ENCODE measurements around the gene CAMKV.

The CAMKV gene

DNA sequence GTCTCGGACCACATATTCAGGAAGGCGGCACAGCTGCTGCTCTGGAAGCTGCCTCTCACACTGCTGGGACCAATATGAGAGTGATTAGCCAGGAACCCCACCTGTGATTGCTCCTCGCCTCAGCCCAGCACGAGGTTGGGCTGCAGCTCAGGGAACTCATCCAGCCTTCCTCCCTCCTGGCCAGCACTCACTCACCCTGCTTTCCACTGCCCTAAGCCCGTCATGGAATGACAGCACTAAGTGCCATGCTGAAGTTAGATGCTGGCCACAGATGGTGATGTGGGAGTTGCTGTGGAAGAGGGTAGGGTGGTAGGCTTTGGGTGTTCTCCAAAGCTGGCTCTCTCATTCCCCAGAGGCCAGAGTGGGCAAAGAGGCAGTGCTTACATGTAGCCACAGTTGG is 26.6 kb upstream of the CAMKV start:
- DNase-seq (ENCODE audit: low read depth), result no peak

DNA sequence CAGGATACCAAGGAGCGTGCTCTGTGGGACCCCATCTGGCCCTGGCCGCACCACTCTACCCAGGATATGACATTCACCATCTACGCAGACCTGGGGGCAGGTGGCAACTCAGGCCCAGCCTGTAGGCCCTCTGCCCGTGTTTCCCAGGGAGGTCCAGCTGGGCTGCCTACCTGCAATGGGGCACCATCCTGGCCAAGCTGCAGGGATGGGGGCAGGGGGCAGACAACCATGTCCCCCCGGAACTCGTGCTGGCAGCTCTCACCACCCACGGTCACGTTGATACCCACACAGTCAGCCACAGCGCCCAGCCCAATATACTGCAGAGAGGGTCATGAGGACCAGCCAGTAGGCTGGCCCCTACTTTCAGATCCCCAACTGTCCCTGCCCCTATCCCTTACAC is 26.1 kb upstream of the CAMKV start:
- DNase-seq (ENCODE audit: low read depth), result no peak

DNA sequence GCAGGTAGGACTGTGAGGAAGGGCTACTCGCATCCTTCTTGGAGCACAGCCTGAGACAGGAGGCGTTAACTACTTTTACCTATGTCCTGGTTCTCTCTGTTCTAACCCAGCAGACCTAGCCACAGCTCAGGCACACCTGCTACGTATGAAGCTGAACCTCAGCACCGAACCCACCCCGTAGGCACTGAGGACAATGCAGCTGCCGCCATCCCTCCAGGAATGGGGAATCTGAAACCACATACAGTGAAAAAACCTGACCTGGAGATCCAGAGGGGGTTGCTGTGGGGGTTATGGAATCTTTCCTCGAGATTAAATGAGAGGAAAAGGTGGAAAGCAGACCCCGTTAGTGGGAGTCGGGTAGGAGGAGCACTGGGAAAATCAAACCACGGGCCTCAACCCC is 19.6 kb upstream of the CAMKV start:
- no peak for DNase-seq (ENCODE audit: low read depth)

DNA sequence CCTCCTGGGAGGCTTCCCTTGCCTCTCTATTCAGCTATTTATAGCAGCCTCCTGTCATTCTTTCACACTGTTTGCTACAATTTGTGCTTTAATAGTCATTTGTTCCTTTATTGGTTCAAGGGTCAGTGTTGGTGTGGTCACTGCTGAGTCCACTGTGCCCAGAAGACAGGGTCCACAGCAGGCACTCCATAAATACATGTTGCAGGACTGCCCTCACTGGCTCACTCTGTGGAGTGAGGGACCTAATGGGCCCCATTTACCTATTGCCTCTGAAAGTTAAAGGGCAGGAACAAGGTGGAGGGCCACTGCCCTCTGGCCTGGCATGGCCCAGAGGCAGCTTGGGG is 17.2 kb upstream of the CAMKV start:
- DNase-seq (ENCODE audit: low read depth), result no peak

DNA sequence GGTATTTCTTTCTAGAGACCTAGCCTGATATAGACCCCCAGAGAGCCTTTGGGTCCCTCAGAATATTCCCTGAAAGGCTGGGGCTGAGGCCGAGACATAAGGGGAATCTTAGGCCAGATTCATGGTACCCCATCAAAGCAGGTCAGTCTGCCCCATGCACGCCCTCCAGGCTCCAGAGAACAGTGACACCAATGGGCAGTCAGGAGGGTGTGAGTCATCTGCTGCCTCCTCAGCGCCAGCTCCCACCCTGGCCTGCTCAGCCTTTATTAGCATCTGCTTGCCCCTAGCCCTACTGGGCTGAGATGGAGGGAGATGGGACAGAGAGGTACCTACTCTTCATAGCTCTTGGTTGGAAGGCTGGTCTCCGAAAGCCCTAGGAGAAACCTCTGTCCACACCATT is 14.3 kb upstream of the CAMKV start:
- no peak for DNase-seq (ENCODE audit: low read depth)

DNA sequence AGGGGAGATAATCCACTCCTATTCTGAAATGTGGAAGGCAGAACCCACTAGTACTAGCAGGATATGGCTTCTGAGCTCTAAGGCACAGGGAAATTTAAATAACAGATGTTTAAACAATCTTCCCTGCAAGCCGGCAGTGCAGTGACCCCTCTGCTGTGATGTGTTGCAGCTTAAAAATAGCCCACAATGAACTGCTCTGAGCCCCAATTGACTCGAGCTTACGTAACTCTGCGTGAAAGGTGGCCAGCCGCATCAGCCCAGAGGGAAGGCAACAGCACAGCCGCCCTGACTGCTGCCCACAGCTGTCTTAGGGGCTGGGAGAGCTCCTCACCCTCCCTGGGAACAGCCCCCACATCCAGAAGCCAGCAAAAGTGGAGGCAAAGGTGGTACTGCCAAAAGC is 12.5 kb upstream of the CAMKV start:
- no peak for DNase-seq (ENCODE audit: low read depth)

DNA sequence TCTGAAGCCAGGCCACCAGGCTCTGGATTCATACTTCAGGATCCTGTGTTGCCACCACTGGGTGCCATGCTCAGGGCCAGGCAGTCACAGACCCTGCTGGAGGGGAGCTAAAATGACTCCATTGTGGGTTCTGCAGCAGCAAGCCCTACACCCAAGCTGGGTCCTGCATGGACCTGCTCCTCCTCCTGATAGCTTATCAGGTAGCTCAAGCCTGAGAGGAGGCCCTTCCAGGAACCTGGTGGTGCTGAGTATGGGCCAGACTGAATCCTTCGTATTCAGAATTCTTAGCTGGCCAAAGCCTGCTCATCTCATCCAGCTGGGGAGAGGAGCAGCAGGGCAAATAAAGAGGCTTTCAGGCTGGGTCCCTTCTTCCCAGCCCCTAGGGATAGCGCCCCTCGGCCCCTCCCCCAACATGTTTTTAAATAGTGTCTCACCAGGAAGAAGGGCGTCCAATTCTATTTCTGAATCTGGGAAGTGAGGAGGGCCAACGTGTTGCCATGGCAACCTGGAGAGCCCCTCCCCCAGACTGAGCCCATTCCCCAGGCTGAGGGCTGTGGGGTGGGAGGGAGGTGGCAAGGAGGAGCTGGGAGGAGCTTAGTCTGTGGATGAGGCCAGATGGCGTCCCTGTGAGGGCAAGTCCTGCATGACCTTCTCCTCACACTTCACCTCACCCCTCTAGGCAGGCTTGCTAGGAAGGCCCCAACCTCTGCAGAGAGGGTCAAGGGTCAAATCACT is 11.0 kb upstream of the CAMKV start:
- no peak for DNase-seq (ENCODE audit: low read depth)

DNA sequence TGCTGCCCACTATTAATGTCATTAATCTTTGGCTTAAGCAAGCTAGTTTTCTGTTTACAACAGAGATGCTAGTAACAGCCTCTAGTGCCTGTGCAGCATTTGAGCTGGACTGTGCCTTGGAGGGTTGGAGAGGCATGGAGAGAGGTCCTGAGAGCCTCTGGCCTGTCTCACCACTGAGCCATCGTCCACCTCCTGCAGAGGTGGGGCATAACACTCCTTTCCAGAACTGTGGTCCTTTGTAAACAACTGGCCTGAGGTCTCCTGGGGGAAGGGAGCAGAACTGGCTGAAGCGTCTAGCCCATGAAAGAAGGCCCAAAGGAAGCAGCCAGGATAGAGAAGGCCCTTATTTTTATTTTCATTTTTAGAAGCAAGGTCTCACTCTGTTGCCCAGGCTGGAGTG is 10.0 kb upstream of the CAMKV start:
- DNase-seq (ENCODE audit: low read depth), result no peak

DNA sequence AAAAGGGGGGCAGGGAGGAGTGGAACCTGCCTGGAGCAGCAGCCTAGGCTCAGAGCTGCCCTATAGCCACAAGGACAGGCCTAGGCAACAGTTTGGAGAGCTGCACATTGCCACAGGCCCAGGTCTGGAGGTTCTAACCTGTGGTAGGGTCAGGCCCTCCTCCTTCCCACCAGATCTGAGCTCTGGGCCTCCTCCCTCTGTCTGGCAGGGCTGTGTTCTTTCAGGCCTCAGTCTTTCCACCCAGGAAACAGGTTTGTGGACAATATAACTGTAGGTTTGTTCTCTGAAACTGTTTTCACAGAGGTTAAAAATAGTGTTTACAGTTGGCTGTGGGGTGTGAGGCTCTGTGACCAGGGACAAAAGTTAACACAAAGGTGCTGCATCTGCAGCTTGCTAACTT is 9.0 kb upstream of the CAMKV start:
- no peak for DNase-seq (ENCODE audit: low read depth)

DNA sequence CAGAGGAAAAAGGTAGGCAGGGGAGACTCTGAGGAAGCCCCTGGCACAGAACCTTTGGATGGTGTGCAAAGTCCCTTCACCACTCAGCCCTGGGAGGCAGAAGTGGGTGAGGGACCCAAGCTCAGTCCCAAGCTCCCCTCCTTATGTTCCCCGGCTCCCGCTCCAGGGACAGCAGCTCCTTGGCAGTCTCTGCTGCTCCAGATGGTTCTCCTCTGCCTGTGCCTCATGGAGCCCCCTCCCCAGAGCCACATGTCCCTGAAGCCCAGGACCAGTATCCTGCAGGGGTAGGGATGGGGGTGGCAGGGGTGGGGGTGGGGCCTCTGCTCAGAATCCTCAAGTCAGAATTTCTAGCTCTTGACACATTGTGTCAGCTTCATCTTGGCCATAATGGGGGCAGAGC is 8.0 kb upstream of the CAMKV start:
- DNase-seq (ENCODE audit: low read depth), result no peak

DNA sequence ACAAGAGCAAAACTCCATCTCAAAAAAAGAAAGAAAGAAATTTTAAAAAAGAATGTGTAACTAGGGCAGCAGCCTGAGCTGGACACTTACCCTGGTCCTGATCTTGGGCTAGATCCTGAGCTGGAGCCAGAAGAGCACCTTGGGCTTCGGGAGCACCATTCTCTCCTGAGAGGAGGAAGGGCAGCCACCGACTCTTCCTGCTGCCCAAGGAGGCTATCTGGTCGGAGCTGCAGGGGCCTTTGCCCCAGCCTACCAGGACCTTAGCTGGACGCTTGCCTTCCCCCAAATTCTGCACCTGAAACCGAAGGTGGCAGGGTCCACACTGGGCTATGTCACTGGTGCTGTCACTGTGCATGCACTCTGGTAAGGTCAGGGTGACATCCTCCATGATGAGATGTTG is 6.9 kb upstream of the CAMKV start:
- no peak for DNase-seq (ENCODE audit: low read depth)

DNA sequence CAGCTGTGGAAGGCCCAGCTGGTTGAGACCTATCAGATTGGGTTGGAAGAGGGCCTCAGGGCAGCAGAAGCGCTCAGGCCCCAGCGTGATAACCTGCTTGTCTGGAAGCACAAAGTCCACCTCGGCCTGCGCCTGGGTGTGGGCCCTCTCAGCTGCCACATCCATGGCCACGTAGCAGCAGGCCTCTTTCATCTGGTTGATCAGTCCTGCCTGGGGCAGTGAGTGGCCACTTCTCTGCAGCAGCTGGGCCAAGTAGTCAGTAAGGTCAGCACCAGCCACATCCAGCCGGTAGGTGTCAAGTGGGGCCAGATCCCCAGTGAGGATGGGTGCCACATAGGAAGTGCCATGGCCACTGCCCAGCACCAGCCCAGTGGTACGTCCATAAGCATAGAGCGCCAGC is 3.9 kb upstream of the CAMKV start:
- no peak for DNase-seq (ENCODE audit: low read depth)

DNA sequence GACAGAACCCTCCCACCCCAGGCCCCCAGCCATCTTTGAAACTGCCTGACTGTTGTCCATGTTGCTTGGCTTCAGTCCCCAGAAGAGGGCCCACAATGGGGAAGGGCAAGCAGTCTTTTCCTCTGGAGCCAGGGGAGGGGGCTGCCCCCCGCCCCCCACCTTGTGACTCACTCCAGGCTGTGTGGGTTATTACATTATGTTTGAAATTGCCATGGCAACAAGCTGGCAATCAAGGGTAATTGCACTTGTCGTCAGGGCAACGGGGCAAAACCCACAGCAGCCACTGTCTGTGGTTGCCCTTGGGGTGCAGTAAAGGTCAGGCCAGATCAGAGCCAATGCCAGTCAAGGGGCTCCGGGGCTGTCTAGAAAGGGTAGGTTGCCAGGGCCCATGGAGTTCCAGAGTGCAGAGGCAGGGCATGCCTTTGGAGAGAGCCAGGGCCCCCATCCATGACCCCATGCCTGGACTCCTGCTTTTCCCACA is 3.1 kb upstream of the CAMKV start:
- no peak for DNase-seq (ENCODE audit: low read depth)

DNA sequence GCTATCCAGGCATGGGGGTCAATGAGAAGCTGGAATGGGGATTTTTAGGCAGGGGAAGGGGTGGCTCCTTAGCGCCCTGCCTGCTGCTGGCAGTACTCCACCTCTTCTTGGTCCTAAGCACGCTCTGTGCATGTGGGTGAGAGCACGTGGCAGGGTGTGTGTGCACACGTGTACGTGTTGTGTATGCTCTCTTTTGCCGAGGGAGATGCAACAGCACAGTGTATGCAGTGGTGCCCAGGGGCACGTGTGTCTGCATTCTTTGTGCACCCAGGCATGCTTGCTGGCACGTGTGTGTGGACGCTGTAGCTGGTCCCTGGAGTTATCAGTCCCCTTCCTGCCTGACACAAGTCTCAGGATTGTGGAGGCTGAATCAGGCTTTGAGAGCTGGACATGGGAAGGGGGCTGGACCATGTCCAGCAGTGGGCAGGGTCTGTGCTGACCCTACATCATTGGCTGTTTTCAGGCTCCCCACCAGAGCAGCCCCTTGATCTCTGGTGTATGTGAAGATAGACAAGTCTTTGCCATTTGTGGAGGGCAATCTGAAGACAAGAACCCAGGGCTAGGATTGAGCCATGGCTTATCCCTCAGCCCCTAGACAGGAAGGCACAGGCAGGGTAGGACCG is 1.9 kb upstream of the CAMKV start:
- DNase-seq (ENCODE audit: low read depth), result no peak

DNA sequence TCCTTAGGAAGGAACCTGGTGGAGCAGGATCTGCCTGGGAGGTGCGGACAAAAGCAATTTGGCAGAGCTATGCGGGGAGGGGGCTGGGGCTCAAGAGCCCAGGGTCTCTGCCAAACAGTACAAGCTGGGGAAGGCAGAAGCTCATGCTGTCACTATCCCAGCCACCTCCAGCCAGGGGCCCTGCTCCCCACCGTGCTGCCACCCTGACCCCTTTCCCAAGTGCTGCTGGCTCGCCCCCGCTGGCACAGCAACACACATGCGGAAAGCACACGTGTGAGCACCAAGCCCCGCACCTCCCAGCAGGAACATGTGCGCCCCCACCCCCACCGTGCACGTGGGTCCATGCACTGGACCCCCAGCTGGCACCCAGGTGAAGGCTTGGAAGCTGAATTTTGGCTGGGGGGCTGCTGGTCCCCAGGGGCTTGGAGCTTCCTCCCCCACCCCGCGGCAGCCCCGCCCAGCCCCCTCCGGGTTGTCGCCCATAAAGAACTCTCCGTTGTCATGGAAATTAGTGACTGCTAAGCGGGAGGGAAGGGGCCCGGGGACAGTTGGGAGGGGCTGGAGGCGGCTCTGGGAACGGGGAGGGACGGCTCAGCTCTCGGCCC is 742 bp downstream of the CAMKV start:
- no peak for DNase-seq (ENCODE audit: low read depth)

DNA sequence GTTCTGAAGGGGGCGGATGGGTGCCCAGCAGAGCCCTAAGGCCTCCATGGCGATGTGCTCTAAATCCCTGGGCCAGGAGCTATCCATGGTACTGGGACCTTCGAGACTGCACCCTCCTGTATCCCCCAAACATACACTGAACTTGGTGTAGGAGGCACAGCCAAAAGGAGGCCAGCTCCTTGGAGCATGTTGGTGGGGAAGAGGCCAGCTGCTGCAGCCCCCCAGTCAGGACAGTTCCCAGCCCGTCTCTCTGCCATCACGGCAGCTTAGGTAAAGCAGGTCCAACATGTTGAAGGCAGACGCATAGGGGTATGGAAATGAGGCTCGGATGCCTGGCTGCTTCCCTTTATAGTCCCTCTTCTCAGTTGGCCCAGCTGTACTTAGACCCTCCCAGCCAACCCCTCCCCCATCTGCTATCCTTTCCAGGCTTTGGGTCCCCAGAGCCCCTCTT is 1.8 kb downstream of the CAMKV start:
- no peak for DNase-seq (ENCODE audit: low read depth)

DNA sequence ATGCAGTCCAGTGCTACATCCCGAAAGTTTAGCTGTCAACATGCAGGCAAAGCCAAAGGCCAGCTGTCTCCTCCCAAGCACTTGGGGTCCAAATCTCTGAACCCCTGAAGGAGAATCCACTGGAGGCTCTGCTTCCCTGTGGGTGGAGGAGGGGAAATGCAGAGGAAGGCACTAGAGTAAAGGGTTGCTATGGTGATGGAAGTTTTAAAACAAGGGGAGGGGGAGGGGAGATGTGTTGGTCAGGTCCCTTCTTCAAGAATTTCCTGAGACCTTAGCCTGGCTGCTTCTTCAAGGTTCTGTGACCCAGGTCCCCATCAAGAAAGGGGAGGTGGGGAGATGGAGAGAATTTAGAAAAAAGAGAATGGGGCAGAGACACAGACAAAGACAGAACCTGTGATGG is 2.3 kb downstream of the CAMKV start:
- no peak for DNase-seq (ENCODE audit: low read depth)

DNA sequence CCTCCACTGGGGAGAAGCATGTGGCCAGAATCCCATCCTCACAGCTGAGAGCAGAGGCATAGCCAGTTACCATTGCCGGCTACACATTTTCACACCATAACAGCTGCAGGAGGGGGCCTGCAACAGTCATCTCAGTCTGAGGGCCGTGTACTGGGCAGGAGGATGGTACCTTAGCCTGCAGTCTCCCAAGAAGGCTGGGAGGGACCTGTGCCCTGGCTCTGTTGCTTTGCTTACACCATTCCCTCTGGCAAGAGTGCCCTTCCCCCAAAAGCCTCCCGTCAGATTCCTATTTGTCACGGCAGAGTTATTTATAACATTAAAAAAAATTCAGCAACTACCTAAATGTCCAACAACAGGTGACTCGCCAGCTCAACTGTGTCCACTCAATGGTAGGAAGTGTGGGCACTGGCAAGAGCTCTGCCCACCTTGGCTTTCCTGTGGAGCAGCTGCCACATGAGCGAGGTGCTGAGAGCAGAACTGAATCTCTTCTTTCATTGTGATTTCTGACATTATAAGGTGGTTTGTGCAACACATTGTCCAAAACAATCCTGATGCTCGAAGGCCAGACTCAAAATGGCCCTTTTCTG is 4.4 kb downstream of the CAMKV start:
- DNase-seq (ENCODE audit: low read depth), result no peak

DNA sequence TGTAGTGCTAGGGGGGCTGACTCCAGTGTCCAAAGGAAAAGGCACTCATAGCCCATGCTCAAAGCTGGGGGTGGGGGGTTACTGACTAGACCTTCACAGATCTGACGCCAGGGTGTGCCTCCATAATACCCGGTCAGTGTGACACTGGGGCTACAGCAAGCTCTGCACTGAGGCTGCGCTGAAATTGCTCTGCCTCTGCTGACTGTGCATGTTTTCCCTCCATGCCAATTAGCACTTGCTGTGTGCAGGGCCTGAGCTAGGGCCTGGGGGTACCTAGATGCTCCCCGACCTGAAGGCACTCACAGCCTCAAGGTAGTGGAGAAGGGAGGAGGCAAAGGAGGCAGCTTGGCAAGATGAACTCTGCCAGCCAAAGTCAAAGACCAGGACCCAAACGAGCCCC is 5.2 kb downstream of the CAMKV start:
- DNase-seq (ENCODE audit: low read depth), result no peak

DNA sequence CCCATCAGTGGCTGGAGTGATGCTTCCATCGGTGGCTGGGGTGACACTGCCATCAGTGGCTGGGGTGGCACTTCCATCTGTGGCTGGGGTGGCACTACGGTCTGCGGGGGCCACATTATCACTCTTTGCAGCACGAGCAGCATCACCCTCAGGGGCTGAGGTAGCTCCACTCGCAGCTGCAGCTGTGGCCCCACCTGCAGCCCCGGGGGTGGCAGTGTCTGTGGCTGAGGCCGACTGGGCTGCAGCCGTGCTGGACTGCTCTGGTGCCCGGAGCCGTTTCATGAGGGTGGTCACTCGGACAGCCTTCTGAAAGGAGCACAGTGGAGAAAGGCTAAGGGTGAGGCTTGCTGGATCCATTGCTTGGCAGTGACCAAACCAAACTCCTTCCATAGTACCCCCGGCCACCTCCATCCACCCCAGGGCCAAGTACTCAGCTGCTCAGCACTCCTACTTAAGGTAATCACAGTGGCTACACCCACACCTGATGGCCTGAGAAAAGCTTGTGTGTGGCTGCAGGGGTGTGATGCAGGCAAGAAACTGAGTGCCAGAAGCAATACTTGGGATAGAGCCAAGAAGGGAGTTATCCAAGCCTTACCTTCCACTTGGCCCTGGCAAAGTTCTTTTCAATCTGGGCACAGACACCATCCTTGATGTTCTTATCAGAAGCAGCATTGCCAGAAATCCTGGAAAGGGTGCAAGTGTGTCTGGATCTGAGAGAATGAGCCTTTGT is 10.0 kb downstream of the CAMKV start:
- DNase-seq (ENCODE audit: low read depth), result no peak

DNA sequence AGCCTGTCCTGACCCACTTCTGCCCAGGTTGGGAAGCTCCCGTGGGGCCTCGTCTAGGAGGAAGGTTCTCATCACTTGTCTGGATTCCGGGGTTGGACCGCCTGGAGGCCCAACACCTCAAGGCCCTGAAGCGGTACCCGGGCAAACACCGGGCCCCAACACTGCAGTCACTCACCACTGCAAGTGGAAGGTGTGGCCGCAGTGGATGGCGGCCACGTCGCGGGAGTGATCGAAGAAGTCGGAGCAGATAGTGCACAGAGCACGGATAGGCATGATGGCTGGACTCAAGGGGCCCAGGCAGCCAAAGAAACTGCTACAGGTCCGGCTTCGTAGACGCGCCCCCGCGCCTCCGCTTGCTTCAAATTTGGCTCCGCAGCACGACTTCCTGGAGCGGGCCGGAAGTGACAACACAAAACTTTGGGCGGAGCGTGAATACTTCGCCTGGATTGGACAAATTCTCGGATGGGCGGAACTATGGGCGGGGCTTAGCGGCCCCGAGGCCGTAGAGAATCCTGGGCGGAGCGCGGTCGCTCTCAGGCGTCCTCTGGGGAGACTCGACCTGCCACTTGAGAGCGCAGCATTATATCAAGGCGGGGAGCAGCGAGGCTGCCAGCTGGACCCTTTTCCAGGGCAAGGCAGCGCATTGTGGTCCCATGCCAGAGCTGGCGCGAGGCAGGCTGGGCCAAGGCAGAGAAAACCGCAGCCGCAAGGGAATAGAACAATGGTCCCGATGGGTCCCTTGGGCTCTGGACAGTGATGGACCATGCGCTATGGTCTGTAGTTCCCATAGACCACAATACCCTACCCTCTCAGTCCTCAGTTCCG is 13.3 kb downstream of the CAMKV start, which contains the start of gene TRAIP:
TRAIP (minus strand) TSS at position 384 of the 825 bp plus-strand sequence; CDS start at position 273, 111 bp downstream.
- peak; percentile 76 for DNase-seq (ENCODE audit: low read depth)

DNA sequence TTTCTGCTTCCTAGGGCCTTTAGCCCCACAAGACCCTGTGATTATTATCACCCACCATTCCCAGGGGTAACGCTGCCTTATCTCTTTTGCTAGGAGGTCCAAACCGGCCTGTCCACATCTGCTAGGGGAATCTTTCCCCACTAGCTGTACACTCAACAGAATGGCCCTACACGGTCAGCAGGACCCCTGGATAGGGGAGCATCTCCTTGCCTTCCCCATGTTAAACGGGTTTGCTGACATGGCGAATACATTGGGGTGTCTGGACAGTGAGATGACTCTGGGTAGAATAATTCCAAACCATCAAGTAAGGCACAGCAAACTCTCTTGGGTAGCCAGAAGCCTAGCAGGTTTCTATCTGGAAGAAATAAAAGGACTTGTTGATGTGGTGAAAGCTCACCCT is 14.0 kb downstream of the CAMKV start:
- no peak for DNase-seq (ENCODE audit: low read depth)

All from HS-5 (cell line).